Fibroblast of mammary gland (primary cell): ENCODE measurements around the gene SOAT2.

Experiments used
- DNase-seq: peaks from one replicate; pipeline ENCODE4 v3.0.0-alpha.2; 2010; ENCODE audit warnings: low read depth
- H3K4me3 ChIP-seq: 2 replicates; pipeline ENCODE4 v1.5.1; 2011; ENCODE audit warnings: low read depth, mild to moderate bottlenecking, low read length, moderate library complexity; ENCODE audit not compliant: control insufficient read depth
- CTCF ChIP-seq: conservative IDR thresholded peaks from 2 replicates; pipeline ENCODE4 v1.5.1; 2011; ENCODE audit warnings: low read depth, low read length, inconsistent platforms; ENCODE audit not compliant: control insufficient read depth, insufficient read depth

SOAT2 gene

GRCh38 chr12:53122961-53123468 is 19.7 kb downstream of the SOAT2 start:
- DNase-seq: peak; percentile 38
- no peak overlapping the region for H3K4me3 ChIP-seq
- no peak for TF ChIP-seq CTCF

DNA sequence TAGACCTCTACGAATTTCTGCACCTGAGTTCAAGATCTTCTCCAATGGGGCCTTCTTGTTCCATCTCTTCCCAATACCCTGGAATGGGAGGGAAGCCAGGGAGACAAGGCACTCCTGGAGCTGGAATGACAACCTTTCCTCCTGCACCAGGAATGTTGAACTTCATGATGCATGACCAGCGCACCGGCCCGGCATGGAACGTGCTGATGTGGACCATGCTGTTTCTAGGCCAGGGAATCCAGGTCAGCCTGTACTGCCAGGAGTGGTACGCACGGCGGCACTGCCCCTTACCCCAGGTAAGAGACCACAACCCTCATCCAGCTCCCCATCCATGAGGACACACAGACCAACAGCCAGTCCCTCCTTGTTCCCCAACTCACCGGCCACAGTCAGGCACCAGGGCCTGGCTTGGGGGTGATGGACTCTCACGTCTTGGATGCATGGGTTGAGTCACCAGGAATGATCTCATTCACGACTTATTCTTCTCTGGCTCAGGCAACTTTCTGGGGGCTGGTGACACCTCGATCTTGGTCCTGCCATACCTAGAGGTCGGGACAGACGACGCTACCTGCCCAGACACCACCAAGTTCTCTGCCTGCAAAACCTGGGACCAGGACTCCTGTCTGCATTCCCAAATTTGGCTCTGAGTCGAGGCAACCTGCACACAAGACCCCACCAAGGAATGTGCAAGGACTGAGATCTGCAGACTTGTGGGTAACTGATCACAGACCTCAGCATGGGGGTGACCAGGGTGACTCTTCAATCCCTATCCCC is 20.5 kb downstream of the SOAT2 start:
- TF ChIP-seq CTCF: no peak

DNA sequence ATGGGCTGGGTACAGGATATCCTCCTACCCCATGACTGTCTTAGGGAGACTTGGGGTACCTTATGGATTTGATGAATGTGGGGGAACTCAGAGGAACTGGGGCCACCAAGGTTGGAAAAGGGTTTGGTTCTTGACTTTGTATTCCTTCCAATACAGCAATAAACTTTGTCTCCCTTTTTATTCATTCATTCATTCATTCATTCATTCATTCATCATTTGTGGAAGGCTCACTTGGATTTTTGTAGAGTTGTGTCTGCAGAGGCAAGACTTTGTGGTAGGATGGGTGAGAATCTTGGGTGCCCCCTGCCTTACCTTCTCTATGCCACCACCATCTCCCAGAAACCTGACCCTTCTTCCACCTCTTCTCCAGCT is 21.1 kb downstream of the SOAT2 start:
- no peak for DNase-seq
- no peak for TF ChIP-seq CTCF
- H3K4me3 ChIP-seq: no peak overlapping the region

More for the DNA sequence above, 20.5 kb downstream of the SOAT2 start:
- peak; percentile 63 for DNase-seq
- no peak overlapping the region for H3K4me3 ChIP-seq

DNA sequence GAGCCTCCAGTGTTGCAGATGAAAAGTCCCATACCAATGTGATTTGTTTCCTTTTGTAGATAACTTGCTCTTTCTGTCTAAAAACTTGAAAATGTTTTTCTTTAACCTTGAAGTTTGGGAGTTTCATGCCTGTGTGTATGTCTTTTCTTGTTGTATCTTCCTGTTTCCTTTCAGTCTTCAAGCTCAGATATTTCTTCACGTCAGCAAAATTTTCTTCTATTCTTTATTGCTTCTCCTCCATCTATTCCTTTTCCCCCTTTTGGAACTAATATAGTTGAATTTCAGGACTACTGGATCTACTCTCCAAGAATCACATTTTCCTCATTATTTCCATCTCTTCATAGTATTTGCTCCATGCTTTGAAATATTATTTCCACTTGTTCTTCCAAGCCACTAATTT is 23.9 kb downstream of the SOAT2 start:
- no peak for TF ChIP-seq CTCF
- DNase-seq: no peak
- no peak overlapping the region for H3K4me3 ChIP-seq

- TF ChIP-seq CTCF: no peak
- no peak for DNase-seq
- H3K4me3 ChIP-seq: no peak overlapping the region
Observed at GRCh38 chr12:53128780-53129569, 25.7 kb downstream of the SOAT2 start.

- DNase-seq: no peak
- no peak for TF ChIP-seq CTCF
- no peak overlapping the region for H3K4me3 ChIP-seq
Observed at GRCh38 chr12:53131844-53132243, 28.6 kb downstream of the SOAT2 start.
